DMS153 treated with DMSO at 0.1 percent for 48 hours (cell line): ENCODE measurements around the gene BTNL9.
"Not testable (repeated sequence)": the region's sequence is repeated elsewhere in the genome, so short reads cannot be mapped to it uniquely, and the experiment has no call there.

Experiments
- DNase-seq: peaks from one replicate; lab custom pipeline; 2025; ENCODE audit not compliant: unreplicated experiment; lab: John Stamatoyannopoulos, UW

Gene BTNL9

DNA sequence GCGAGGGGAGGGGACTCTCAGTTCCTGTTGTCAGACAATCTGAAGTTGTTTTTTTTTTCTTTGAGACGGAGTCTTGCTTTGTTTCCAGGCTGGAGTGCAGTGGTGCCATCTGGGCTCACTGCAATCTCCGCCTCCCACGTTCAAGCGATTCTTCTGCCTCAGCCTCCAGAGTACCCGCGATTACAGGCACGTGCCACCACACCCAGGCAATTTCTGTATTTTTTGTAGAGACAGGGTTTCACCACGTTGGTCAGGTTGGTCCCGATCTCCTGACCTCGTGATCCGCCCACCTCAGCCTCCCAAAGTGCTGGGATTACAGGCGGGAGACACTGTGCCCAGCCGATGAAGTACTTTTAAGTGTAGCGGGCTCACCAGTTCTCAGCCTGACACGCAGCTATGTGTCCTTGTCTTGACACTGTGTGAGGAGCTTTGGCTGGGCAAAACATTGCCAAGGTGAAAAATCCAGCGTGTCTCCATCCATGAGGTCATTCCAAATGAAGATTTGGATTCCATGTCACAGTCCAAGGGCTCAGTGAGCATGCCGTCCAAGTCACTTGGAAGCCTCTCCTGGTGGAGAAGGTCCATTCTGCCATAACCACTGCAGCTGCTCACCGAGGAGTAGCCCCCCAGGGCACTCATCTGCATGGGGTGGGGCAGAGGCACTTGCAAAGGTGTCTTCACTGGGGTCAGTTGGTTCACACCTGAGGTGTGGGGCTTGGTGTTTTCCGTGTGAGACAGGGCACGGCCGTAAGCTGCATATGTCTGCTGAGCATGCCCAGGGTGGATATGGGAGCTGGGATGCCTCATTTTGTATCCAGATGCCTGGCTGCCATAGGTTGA, 58.9 kb downstream of the BTNL9 start:
- no peak for DNase-seq

DNA sequence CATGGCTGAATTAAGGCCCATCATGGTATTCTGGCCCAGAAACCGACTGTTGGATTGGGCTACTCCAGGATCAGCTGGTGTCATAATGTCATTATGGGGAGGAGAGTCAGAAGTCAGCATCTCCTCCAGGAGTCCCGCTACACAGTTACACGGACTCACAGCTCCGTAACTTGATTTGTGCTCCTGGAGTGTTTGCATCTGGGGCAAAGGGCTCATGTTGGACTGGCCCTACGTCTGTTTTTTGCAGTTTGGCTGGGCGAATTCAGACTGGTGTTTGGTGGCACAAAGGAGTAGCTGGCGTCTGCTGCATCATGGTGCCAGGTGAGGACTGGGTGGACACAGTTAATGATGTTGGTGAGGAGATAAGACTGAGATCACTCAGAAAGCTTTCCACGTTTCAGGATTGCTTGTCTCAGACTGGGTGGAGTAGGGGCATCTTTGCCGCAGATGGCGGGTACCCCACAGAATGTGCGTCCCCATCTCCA, 59.6 kb downstream of the BTNL9 start:
- DNase-seq: no peak

DNA sequence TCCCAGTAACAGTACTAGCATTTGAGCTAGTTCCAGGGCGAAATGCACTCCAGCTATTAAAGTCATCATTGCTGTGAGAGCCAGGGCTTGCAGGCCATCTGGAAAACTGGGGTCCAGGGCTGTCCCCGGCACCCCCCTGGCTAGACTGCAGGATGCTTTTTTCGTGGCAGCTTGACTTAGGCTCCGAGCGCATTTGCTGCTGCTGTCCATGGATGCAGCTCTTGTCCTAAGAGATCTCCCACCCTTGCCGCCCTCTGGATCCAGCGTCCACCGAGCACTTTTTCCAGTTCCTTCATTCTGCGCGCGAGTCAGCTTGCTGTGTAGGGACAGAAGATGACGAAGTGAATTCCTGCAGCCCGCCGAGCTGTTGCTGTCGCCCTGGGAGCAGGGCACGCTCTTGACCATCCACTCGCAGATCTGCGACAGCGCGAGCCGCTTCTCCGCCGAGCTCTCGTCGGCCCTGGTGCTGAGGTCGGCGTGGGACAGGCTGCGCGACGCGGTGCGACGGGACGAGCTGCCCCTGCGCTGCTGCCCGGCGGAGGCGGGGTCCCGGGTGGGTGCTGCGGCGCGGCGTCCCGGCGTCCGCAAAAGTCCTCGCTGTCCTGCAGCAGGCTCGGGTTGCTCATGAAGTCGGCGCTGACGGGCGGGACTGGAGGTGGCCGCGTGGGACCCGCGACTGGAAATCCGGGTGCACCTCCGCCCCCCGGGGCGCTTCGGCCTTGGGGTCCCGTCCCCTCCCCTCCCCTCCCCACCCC, 60.2 kb downstream of the BTNL9 start:
- no peak for DNase-seq

DNA sequence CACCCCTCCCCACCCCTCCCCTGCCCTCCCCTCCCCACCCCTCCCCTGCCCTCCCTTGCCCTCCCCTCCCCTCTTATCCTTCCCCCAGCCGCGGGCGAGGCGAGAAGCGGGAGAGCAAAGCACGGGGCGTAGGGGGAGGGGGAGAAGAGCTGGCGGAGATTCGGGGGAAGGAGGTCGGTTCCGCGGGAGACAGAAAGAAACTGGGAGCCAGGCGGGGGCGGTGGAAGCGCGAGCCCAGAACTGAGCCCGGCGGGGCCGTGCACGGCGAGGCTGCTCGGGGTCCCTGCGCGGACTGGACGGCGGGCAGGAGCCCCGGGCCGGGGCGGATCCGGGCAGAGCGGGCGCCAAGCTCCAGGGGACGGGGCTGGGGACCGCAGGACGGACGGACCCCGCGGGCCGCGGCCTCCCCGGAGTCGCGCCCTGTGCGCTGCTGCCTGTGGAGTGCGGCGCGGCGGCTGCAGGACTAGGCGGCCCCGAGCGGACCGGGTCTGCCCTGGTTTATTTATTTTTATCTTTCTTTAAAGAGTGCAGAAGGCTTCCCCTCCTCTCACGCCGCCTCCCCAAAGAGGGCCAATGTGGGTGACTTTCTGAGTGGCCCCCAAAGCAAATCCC, 61.1 kb downstream of the BTNL9 start:
- DNase-seq: not testable (repeated sequence)

DNA sequence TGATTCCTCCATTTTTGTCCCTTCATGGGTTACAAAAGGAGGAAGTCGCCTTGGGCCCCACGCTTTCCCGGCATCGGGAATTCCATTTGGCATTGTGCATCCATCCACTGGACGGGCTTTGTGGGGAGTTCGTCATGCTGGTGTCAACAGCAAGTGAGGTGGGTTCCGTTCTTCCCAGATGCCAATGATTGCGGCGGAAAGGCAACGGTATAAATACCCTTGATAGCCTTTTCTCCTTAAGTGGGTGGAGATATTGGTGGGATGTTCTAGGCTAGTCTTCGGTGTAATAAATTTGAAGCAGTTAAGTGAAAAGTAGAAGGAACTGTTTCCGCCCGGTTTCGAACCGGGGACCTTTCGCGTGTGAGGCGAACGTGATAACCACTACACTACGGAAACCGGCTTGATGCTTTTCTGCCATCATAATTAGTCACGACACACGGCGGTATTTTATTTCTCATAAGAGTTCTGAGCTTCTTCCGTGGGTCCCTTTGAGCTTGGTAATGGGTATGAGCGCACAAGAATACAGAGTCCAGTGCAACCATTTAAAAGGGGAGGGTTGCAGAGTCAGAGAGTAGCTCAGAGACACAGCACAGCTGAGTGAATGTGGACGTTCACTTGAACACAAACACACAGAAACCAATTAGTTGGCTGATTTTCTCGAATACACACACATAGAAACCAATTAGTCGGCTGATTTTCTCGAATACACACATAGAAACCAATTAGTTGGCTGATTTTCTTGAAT, 62.0 kb downstream of the BTNL9 start:
- not testable (repeated sequence) for DNase-seq

DNA sequence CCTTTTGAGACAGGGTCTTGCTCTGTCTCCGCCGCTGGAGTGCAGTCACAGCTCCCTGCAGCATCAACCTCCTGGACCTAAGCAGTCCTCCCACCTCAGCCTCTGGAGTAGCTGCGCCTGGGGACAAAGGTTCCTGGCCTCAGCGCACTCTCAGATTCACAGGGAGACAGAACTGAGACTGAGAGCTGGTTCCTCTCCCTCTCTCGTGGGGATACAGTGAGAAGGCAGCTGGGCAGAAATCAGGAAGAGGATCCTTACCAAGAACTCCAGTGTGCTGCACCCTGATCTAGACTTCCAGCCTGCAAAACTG, 64.1 kb downstream of the BTNL9 start:
- DNase-seq: not testable (repeated sequence)

DNA sequence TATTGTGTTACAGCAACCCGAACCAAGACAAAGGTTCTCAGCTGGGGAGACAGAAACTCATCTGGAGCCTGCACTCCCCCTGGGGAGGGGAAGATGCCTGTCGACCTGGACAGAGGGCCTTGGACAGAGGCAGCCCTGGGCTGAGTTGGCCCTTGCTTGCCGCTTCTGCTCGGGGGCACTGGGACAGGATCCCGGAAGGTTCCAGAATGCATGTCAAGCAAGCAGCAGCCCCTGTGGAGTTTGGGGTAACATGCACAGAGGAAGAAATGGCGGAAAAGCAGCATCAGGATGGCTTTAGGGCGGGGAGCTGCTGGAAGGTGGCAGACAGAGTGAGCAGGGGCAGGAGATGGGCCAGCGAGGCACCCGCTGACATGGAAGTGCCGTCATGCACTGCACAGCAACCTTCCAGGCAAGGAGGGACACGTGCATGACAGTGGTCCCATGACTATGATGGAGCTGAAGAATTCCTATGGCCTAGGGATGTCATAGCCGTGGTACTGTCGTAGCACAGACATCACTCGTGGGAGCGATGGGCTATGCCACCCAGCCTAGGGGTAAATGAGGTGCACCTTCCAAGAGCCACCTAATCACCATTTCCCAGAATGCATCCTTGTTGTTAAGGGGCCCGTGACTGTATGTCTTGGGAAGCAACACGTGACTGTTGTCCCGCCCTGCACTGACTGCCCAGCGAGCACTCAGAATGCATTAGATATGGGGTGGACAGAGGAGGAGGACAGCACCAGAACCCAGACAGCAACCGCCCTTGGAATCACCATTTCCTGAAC, 64.7 kb downstream of the BTNL9 start:
- DNase-seq: not testable (repeated sequence)

DNA sequence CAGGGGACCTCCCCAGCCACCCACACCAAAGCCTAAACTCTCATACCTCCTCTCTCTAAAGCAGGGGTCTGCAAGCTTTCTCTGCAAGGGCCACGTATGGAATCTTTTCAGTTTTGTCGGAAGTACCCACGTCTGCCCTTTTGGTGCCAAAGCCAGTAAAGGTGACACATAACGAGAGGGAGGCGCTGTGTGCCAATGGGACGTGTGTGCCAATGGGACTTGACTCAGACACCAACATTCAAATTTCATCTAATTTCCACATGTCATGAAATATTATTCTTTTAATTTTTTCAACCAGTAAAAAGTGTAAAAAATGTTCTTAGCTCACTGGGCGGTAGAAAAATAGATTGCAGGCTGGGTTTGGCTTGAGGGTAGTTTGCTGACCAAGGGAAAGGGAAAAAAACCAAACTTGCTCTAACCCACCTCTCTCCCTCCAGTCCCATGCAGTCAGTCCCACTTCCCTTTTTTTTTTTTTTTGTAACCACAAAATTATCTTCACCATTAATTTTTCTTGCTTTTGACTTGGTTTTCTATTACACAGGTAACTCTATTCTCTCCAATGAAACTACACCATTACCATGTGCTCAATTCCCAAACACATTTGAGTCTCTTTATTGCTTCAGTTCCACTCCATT, 65.4 kb downstream of the BTNL9 start:
- no peak for DNase-seq

DNA sequence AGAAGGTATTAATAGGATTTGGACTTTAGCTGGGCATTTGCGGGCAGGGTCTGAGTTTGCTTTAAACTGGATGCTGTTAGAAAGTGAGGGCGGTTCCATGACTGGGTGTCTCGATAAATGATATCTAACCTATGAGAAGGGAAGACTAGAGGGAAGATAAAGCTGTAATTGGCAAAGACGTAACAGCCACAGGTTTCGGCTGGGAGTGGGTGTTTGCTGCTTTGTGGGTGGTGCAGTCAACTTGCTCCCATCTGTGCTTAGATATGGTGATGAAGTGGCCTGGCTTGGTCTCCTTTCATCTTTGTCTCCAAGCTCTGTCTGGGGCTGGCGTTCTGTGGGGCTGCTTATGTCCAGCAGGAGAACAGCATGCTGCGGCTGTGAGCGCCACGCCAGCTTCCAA, 67.6 kb downstream of the BTNL9 start:
- DNase-seq: no peak

DNA sequence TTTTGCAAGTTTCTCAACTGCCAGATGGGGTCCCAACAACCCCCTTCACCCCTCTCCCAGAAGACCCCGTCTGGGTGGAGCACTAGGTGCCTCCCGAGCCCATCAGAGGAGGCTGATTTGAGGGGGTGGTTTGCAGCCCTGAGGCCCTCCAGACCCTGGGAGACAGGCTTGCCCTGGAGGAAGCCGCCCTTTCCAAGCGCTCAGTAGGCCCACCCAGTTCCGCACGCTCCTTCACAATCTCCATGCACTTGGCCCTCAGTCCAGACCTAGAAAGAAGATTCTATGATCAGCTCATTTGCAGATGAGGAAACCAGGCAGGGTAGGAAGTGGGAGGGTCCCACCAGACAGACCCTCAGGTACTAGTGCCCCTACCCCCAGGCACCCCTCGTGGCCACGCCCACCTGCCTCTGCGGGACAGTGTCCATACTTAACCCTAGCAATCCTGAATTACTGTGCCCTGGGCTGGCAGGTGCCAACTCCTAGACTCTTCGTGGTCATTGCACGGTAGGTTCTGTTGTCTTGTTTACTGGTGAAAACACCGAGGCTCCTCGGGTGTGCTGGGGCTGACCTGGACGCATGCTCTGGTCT, 68.6 kb downstream of the BTNL9 start:
- DNase-seq: no peak

DNA sequence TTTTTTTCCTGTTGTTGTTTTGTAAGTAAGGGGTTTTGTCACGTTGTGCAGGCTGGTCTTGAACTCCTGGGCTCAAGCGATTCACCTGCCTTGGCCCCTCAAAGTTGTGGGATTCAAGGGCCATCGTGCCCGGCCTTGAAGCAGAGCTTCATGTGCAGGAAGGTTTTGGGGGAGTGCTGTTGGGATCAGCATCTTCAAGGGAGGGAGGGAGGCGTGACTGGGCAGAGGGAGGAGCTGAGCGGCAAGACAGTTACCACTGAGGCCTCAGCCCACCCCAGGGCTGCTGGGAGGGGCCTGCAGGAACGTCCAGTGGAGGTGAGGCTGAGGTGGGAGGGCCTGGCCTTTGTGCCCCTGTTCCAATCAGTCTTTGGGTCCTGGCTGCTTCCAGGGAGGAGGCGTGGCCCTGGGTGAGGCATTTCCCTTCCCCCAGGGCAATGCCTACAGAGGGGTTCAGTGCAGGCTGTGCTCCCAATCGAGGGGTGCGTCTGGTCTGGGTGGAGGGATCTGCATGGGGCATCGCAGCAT, 69.5 kb downstream of the BTNL9 start:
- DNase-seq: no peak

DNA sequence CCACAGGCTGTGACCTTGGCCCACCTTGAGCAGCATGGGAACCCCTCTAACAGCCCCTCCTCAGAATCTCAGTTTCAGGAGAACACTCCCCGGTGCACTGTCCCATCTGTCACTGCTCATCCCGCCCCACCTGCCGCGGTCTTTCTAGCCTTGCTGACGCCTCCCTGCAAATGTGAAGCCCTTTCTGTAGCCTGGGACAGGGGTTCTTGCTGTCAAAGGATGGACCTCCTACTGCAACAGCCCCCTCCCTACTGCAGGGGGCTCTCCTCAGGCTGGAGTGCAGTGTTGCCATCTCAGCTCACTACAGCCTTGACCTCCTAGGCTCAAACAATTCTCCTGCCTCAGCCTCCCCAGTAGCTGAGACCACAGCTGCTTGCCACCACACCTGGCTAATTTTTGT, 70.9 kb downstream of the BTNL9 start:
- DNase-seq: no peak
